Endometrial microvascular endothelial cells (primary cell): ENCODE data around the gene RSPRY1. TPM values are rescaled to one million over a fixed set of nuclear protein-coding genes. Genes with fewer than 3 reads are reported as not detected.

Experiments
- in situ Hi-C: cut with HindIII; loops from 2 replicates; pipeline ENCODE4 v1.10.0; 2017; ENCODE audit warnings: low sequenced_read_pairs, low pct_unique_long_range_greater_than_20kb; ENCODE audit errors: inconsistent ontology term
- total RNA-seq: library from RNA; depleted of rRNA; stranded (reverse); fragments of >200 nt; gene quantifications from one replicate; pipeline ENCODE4 v1.2.3, GENCODE V29; 2015; ENCODE audit errors: inconsistent ontology term

RSPRY1 gene
- total RNA-seq: 37.4 TPM

DNA sequence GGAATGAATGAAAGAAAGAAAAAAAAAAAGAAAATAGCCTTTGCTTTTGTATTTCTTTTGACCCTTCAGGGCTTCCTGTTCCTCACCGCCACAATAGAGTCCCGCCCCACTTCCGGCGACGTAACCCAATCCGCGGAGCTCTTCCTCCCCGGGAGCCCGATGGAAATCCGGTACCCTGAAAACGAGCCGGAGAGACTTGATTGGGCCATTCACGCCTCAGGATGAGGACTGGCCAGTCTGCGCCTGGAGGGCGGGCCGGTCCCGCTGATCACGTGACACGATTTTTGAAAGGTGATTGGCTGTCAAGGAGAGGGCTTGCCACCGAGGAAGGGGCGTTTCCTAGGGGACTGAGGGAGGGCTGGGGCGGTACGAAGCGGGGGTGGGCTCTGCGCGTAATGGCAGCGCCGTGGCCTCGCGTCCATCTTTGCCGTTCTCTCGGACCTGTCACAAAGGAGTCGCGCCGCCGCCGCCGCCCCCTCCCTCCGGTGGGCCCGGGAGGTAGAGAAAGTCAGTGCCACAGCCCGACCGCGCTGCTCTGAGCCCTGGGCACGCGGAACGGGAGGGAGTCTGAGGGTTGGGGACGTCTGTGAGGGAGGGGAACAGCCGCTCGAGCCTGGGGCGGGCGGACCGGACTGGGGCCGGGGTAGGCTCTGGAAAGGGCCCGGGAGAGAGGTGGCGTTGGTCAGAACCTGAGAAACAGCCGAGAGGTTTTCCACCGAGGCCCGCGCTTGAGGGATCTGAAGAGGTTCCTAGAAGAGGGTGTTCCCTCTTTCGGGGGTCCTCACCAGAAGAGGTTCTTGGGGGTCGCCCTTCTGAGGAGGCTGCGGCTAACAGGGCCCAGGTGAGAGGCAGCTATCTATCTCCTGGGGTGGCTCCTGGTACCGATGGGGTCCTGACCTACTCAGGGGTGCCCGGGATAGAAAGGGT is at the start of gene RSPRY1, which contains the start of gene PSME3IP1:
Gene RSPRY1, plus strand, starts transcription at position 385 of the 927 bp plus-strand sequence. CDS start 18,330 bp downstream, outside the sequence.
Gene PSME3IP1, minus strand, starts transcription at position 95 of the 927 bp plus-strand sequence. CDS start 12,185 bp downstream, outside the sequence.
- in situ Hi-C loops: loop anchor here (10.0 kb wide), 1 partner anchor 59 kb away; the partner anchor contains the start of gene ARL2BP

DNA sequence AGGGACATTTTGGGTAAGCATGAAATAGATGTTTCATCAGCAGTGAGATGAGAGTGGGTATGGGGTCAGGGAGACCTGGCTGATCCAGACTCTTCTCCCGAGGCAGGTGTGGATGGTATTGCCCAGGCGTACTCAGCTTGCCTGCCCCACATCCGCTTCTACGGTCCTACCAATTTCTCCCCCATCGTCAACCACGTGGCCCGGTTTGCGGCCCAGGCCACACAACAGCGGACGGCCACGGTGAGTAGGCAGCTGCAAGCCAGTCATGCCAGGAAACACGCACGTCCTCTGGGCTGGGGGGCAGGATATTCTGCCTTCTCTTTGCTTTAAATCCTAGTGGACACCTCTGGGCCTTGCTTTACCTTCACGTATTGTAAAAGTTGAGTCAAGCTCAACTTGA is 49.1 kb upstream of the RSPRY1 start:
- in situ Hi-C loops: no loop called here

DNA sequence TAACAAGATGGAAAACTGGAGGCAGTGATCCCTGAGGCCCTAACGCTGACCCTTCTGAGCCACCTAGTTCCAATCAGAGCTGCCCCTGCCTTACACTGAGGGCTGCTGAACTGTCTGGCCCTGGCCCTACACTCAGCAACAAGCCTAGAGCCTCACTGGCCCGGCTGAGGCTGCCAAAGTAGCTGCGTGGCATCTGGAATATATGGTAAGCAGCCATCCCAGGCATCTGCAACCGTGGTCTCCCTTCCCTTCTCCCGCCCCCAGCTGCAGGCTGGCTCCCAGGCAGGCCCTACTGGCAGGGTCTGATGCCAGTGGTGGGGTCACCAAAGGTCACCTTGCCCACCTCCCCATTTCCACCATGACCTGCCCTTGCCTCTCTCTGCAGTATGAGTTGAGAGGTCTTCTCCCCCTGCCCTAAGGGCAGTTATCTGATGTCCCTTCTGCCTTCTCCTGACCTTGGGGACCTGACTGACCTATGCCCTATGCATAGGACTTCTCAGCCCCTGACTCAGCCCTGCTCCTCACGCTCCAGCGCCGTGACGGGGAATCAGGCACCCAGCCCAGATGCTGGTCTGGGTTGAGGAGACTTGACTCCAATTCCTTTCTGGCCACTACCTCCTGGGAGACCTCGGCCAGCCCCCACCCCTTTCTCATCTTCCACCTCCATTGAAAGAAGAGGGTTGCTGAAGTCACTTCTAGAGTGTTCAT is 48.4 kb upstream of the RSPRY1 start:
- in situ Hi-C loops: no loop called here

DNA sequence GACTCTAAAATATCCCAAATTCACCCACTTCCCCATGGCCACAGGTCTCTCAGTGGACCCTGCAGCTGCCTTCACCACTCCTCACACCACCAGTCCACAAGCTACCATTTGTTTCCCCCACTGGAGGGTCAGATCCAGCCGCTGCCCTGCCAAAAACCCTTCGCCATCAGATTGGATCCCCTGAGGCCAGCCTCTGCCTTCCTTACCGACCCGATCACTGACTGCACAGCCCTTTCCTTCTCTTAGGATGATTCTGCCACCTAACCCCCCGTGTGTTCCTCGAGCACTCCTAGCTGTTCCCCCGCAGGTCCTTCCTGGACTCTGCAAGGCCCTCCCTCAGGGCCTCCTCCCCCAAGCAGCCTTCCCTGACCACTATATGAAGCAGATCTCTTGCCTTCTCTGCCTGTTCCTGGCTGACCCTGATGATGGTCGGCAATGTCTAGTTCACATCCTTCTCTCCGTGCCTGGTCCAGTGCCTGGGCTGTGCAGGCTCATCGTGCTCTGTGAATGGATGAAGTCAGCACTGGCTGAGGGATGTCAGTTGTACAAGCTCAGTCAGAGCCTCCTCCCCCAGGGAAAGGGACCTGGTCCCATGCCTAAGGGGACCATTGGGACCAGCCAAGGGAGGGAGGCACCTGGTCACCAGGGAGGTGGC is 47.7 kb upstream of the RSPRY1 start:
- in situ Hi-C loops: no loop called here

DNA sequence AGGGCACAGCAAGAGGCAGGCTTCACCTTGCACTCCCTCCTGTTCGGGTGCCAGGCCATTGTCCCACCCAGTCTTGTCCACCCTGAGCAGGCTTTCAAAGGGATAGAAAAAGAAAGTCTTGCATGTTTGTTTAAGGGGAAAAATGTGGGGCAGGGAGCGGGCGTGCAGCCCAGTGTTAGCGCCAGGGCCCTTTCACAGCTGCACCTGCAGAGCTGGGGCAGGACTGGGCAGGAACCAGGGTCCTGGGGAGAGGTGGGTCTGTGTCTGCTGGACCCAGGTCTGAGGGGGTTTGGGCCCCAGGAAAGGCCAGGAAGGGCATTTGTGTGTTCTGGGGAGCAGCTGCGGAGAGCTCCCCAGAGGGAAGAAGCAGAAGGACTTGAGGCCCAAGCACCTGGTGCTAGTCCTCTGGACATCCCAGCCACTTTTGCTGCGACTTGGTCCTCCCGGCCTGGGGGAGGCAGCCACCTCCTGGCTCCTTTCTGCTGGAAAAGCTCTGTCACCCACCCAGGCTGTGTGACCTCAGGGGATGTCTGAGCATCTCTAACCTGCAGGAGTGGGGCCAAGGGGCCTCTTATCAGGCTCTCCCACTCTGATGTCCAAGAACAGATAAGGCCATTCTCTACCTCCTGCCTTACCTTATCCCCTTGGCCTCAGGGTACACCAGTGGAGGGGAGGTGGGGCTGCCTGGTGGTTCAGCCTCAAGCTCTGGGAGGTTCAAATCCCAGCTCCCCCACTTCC is 45.0 kb upstream of the RSPRY1 start:
- in situ Hi-C loops: no loop called here

DNA sequence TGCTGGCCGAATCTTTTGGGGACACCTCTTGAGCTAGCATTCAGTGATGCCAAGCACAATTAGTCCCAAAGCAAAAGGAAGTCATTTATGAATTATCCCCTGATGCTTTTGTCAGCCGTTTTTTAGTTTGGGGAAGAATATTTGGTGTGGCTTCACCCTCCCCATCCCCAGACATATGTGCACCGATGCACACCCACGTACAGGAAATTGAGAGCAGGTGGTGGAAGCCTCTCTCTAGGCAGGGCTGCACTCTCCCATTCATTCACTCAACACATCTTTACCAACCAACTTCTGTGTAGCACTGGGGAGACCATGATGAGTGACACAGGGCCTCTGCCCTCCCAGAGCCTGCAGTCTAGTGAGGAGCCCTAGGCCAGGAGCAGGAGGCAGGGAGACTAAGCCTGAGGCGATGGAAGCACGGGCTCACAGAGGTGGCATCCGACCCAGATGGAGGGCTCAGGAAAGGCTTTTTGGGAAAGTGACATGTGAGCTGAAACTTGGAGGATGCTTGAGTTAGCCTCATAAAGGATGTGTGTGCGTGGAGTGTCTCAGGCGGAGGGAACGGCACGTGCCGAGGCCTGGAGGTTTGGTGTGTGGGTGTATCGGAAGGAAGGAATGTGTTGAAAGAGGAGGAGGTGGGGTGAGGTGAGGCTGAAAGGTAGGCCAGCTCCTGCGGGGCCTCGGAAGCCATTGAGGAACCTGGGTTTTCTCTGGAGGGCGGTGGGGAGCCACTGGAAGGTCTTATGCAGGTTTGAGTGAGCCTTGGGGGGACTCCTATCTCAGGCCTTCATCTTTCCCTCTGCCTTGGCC is 44.1 kb upstream of the RSPRY1 start:
- in situ Hi-C loops: no loop called here

DNA sequence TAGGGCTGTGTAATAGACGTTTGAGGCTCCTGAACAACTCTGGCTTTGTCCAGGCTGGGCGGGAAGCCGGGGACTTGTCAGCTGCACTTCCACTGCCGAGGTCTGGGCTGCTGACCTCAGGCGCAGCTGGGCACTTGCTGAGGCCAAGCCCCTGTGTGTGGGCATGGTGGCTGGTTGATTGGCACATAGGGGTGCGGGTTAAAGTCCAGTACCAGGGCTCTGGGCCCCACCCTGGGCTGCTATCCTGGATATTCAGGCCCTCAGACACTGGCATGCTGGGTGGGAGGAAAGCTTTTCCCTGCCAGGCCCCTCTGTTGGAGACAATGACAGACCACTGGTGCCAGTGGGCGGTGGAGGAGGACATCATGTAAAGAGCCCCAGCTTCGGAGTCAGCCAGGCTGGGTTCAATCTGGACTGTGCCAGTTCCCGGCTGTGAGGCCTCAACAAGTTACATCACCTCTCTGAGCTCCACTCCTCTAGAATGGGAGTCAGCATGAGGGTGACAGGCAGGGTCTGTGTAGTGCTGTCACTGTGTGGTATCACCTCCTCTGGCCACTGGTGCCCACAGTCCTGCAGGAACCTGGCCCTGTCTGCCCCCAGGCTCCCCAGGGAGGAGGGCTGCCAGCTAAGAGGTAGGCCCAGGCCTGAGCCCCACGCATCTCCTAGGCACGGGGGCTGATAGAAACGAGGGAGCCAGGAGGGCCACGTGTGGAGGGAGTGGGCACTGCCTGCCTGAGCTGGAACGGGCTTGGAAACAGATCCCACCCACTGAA is 42.8 kb upstream of the RSPRY1 start:
- in situ Hi-C loops: no loop called here

DNA sequence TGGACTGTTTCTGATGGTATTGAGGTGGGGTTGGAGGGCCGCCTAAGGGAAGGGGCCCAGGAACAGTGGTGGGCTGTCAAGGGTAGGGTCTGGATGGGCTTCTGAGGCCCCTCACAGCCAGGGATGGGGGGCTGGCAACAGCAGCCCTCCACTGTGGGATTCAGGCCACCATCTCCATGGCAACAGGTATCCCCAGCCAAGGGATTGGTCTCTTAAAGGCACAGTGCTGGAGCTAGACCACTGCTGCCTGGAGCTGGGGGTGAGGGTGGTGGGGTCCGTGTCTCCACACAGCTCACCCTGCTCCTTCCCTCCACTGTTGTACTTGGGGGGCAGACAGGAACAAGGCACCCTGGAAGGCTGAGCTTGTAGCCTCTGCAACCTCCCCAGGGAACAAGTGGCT is 42.1 kb upstream of the RSPRY1 start:
- in situ Hi-C loops: no loop called here

DNA sequence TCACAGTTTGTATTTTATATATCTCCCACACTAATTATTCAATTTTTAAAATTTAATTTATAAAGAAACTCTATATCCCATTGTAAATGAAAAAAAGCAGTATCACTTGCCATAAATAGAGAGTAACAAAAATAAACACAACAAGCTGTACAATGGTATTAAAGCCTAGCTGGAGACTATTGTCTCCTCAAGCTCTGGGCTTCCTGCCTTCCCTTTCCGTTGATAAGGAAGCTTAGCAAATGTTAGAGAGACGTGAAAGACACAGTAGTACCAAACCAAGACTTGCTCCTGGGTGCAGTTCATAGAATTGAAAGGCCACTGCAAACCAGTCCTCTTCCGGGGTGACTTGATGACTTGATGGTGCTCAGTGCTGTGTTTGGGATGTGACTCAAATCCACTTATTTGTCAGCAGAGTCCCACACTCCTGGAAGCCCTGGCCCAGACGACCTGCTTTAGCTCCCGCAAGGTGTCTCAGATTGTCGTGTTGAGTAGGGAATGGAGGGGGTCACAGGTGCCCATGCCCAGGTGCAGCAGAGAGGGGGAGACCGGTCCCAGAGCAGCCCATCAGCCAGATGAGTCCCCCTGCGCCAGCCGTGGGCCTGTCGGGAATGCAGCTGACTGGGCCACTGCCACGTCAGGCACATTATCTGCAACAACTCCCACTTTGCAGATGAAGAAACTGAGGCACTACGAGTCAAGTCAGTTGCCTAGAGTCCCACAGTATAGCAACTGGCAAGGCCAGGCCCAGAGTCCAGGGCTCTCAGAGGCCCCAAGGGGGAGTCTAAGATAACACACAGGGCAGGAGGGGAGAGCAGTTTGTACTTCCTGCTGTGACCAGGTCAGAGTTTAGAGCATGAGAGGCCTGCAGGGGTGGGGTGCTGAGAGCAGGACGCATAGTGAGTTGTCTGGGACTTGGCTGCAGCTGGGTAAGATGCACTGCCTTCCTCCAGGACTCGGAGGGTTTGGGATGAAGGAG is 40.8 kb upstream of the RSPRY1 start:
- in situ Hi-C loops: loop anchor here (5.0 kb wide), 1 partner anchor 37 kb away; no protein-coding TSS in a partner anchor

DNA sequence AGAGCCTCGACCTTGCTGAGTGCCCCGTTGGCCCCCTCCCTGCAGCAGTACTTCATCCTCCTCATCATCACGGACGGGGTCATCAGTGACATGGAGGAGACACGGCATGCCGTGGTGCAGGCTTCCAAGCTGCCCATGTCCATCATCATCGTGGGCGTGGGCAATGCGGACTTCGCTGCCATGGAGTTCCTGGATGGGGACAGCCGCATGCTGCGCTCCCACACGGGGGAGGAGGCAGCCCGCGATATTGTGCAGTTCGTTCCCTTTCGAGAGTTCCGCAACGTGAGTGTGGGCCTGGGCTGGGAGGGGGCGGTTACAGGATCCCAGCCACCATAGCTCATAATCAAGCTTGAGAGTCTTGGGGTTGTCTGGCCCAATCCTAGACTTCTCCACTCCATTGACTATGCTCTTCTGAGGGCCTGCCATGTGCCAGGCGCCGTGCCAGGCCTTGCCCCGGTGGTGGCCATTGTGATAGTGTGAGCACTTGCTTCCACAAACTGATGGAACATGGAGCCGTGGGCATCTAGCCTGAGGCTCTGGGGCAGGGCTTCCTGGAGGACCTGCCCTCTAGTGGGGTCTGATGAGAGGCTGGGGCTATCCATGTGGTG is 40.0 kb upstream of the RSPRY1 start:
- in situ Hi-C loops: loop anchor here (5.0 kb wide), 1 partner anchor 36 kb away; no protein-coding TSS in a partner anchor

DNA sequence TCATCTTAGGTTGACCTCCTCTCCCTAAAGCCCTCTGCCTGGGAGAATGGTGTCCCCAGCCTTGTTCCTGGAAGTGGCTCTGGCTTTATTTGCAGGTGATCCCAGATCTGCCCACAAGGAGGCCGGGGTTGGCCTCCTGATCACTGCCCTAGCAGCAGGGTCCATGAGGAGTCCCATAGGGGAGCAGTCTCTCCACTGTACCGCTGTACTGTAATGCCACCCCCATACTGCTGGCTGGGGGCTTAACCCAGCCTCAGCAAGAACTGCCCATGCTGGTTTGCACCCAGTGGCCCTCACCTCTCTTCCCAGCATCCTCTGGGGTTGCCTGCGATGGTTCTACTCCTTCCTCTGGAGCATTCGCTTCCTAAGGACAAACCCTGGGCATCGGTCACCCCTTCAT is 39.4 kb upstream of the RSPRY1 start:
- in situ Hi-C loops: loop anchor here (5.0 kb wide), 1 partner anchor 36 kb away; no protein-coding TSS in a partner anchor

DNA sequence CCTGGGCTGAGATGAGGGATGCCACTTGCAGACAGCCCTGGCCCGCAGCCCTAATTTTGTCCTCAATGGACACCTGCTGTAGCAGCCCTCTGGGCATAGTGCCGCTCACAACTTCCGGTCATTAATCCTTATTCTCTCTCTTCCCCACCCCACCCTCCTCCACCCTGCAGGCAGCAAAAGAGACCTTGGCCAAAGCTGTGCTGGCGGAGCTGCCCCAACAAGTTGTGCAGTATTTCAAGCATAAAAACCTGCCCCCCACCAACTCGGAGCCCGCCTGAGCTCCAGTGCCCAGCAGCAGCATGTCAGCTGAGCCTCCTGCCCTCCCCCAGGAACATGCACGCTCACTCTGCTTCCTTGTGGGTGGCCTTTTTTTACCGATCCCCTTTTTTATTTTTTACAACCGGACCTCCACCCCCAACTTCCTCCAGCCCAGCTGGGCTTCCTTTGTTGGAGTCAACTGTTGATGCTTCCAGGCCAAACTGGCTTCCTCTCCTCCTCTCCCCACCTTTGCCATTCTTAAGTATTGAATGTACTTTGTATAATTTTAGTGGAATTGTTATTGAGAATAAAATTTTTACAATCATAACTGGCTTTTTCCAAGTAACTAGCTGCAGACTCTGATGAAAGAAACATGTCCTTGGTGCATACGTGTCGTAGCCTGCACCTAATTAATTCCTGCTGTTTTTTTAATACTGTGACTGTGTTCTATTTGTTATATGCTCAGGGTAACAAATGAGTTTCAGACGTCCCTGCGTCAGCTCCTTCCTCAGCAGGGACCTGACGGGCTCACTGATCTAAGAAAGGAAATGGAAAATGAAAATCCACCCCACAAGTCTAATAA is 38.5 kb upstream of the RSPRY1 start:
- in situ Hi-C loops: loop anchor here (5.0 kb wide), 1 partner anchor 35 kb away; no protein-coding TSS in a partner anchor

DNA sequence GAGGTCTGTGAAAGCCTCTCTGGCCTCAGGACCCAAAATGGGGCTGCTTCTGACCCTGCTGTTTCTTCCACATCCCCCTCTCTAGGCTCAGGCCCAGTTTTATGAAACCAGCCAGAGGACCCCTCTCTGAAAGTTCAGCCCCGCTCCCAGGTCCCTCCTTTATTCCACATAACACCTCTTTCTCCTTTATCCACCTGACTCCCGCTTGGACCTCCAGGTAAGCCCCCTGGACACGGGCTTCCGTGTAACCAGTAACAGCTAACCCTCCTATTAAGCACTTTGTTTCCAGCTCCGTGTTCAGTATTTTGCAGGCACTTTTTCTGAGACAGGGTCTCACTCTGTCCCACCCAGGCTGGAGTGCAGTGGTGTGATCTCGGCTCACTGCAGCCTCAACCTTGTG is 37.6 kb upstream of the RSPRY1 start:
- in situ Hi-C loops: loop anchor here (5.0 kb wide), 1 partner anchor 34 kb away; no protein-coding TSS in a partner anchor

DNA sequence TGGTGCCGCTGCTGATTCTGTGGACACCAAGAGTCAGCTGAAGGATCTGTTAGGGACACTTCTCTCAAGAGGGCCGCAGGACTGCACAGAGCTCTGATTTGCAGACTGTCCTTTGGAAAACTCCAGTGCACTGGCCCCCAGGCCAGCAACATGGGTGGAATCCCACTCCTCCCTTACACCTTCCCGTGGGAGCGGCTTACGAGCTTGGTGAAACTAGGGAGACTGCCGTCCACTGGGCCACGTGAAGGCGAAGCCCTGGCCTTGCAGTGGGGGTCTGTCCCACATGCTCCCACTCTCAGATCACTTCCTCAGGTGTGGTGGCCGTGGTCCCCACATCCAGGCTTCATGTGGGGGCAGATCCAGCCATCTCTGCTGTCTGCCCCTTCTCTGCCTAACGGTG is 36.7 kb upstream of the RSPRY1 start:
- in situ Hi-C loops: loop anchor here (5.0 kb wide), 1 partner anchor 33 kb away; no protein-coding TSS in a partner anchor
